IMR-90 (cell line): ENCODE results near the gene KIF6. TPM values are rescaled to one million over a fixed set of nuclear protein-coding genes. Genes with fewer than 3 reads are reported as not detected.

Experiments used
- ATAC-seq: fragments of 200-7000 bp; cut with Tn5 transposase; 2 replicates; pipeline ENCODE4 v1.9.1; 2020; ENCODE audit warnings: low read depth, mild to moderate bottlenecking, moderate library complexity
- BruUV-seq: library from RNA; stranded (reverse); fragments of 400-500 nt; replicated peaks from 2 replicates; lab custom pipeline; 2021; lab: Mats Ljungman, UMichigan
- CTCF ChIA-PET: fragments of 300-600 bp; formaldehyde crosslinking; extraction: SDS; loops from one replicate; lab custom pipeline; 2021; ENCODE audit warnings: antibody characterized with exemption; lab: Yijun Ruan, JAX
- POLR2A ChIA-PET: fragments of 300-600 bp; sonication (Branson Sonifier 250); formaldehyde crosslinking; loops from one replicate; lab custom pipeline; 2022; ENCODE audit warnings: antibody characterized with exemption; ENCODE audit not compliant: unreplicated experiment; lab: Charles Lee
- DNase-seq: peaks from one replicate; pipeline ENCODE4 v3.0.0; 2013
- H2AFZ ChIP-seq: replicated peaks from 2 replicates; pipeline ENCODE3; 2013; ENCODE audit warnings: low read length, mild to moderate bottlenecking; ENCODE audit not compliant: poor library complexity
- H2AK5ac ChIP-seq: 2 replicates; pipeline ENCODE4 v1.6.1; 2013; ENCODE audit warnings: low read depth, low read length, inconsistent platforms
- H2AK9ac ChIP-seq: replicated peaks from 2 replicates; pipeline ENCODE3; 2013; ENCODE audit warnings: mild to moderate bottlenecking, low read depth, low read length, moderate library complexity; ENCODE audit not compliant: poor library complexity
- H2BK120ac ChIP-seq: 2 replicates; pipeline ENCODE4 v1.6.1; 2013; ENCODE audit warnings: low read depth, low read length, inconsistent platforms
- H2BK15ac ChIP-seq: 3 replicates; pipeline ENCODE4 v1.6.1; 2013; ENCODE audit warnings: low read depth, low read length, inconsistent platforms
- H2BK20ac ChIP-seq: 2 replicates; pipeline ENCODE4 v1.6.1; 2013; ENCODE audit warnings: low read depth, mild to moderate bottlenecking, inconsistent platforms, low read length, moderate library complexity
- H2BK5ac ChIP-seq: 2 replicates; pipeline ENCODE4 v1.6.1; 2013; ENCODE audit warnings: mild to moderate bottlenecking, low read depth, low read length, inconsistent platforms; ENCODE audit not compliant: poor library complexity, severe bottlenecking
- H3K14ac ChIP-seq: replicated peaks from 2 replicates; pipeline ENCODE4 v1.6.1; 2013; ENCODE audit warnings: low read depth, low read length, inconsistent platforms
- H3K18ac ChIP-seq: 2 replicates; pipeline ENCODE4 v1.6.1; 2013; ENCODE audit warnings: low read depth, low read length, control low read depth
- H3K23ac ChIP-seq: 2 replicates; pipeline ENCODE4 v1.6.1; 2013; ENCODE audit warnings: low read depth, low read length, inconsistent platforms
- H3K27ac ChIP-seq: 2 replicates; pipeline ENCODE4 v1.5.1; 2013; ENCODE audit warnings: mild to moderate bottlenecking, control low read depth, low read length; ENCODE audit not compliant: insufficient read depth
- H3K27me3 ChIP-seq: 2 replicates; pipeline ENCODE4 v1.6.1; 2013; ENCODE audit warnings: low read length; ENCODE audit not compliant: control insufficient read depth, insufficient read depth
- H3K36me3 ChIP-seq: 2 replicates; pipeline ENCODE4 v1.6.1; 2013; ENCODE audit warnings: low read length, mixed read lengths; ENCODE audit not compliant: control insufficient read depth, insufficient read depth
- H3K4ac ChIP-seq: 2 replicates; pipeline ENCODE4 v1.6.1; 2013; ENCODE audit warnings: low read depth, low read length, inconsistent platforms
- H3K4me1 ChIP-seq: 2 replicates; pipeline ENCODE4 v1.6.1; 2013; ENCODE audit warnings: low read length, mixed read lengths; ENCODE audit not compliant: control insufficient read depth, insufficient read depth
- H3K4me2 ChIP-seq: 2 replicates; pipeline ENCODE4 v1.6.1; 2013; ENCODE audit warnings: low read depth, mild to moderate bottlenecking, control low read depth, low read length, moderate library complexity
- H3K4me3 ChIP-seq: 2 replicates; pipeline ENCODE4 v1.5.1; 2013; ENCODE audit warnings: low read depth, mild to moderate bottlenecking, control low read depth, low read length, moderate library complexity; ENCODE audit not compliant: insufficient read depth
- H3K56ac ChIP-seq: 2 replicates; pipeline ENCODE4 v1.6.1; 2013; ENCODE audit warnings: low read length, inconsistent platforms; ENCODE audit not compliant: insufficient read depth; ENCODE audit errors: extremely low read depth
- H3K79me1 ChIP-seq, 2 experiments: 2 replicates each; pipeline ENCODE4 v1.6.1; 2013; ENCODE audit warnings: low read length in 2 of 2, inconsistent platforms in 1 of 2, low read depth in 1 of 2
- H3K9ac ChIP-seq: 2 replicates; pipeline ENCODE4 v1.6.1; 2013; ENCODE audit warnings: low read depth, low read length, control low read depth
- H3K9me1 ChIP-seq: 2 replicates; pipeline ENCODE4 v1.6.1; 2013; ENCODE audit warnings: low read length, inconsistent platforms; ENCODE audit not compliant: insufficient read depth
- H3K9me3 ChIP-seq: 2 replicates; pipeline ENCODE4 v1.6.1; 2013; ENCODE audit warnings: low read length; ENCODE audit not compliant: control insufficient read depth, insufficient read depth
- H4K20me1 ChIP-seq: 2 replicates; pipeline ENCODE4 v1.6.1; 2013; ENCODE audit warnings: low read length, inconsistent platforms; ENCODE audit not compliant: insufficient read depth
- H4K5ac ChIP-seq: 2 replicates; pipeline ENCODE4 v1.6.1; 2013; ENCODE audit warnings: mild to moderate bottlenecking, low read depth, low read length, control low read depth
- H4K8ac ChIP-seq, 2 experiments: 2 replicates each; pipeline ENCODE4 v1.6.1; 2013; ENCODE audit warnings: low read depth in 2 of 2, low read length in 2 of 2, control low read depth in 1 of 2, inconsistent platforms in 1 of 2
- H4K91ac ChIP-seq: 2 replicates; pipeline ENCODE4 v1.6.1; 2013; ENCODE audit warnings: low read depth, low read length, inconsistent platforms; ENCODE audit not compliant: insufficient read depth
- BHLHE40 ChIP-seq: fragments of 150-350 bp; IDR thresholded peaks from 2 replicates; pipeline ENCODE4 v1.6.1; 2016; ENCODE audit warnings: mild to moderate bottlenecking, low read depth, low read length
- CEBPB ChIP-seq: IDR thresholded peaks from 2 replicates; pipeline ENCODE4 v1.6.1; 2012; ENCODE audit warnings: low read depth, low read length, improper control_type of control experiment
- CHD1 ChIP-seq: IDR thresholded peaks from 2 replicates; pipeline ENCODE4 v1.6.1; 2012; ENCODE audit warnings: low read depth, low read length, improper control_type of control experiment
- FOS ChIP-seq: fragments of 150-350 bp; IDR thresholded peaks from 2 replicates; pipeline ENCODE4 v1.6.1; 2016; ENCODE audit warnings: low read depth, low read length
- MAFK ChIP-seq: IDR thresholded peaks from 2 replicates; pipeline ENCODE4 v1.6.1; 2012; ENCODE audit warnings: low read depth, low read length, improper control_type of control experiment
- MAZ ChIP-seq: IDR thresholded peaks from 2 replicates; pipeline ENCODE4 v1.6.1; 2012; ENCODE audit warnings: low read depth, mild to moderate bottlenecking, low read length, improper control_type of control experiment, moderate library complexity, borderline replicate concordance
- MXI1 ChIP-seq: IDR thresholded peaks from 2 replicates; pipeline ENCODE4 v1.6.1; 2012; ENCODE audit warnings: low read depth, mild to moderate bottlenecking, low read length, moderate library complexity, borderline replicate concordance
- NFE2L2 ChIP-seq: fragments of 150-350 bp; IDR thresholded peaks from 2 replicates; pipeline ENCODE4 v1.6.1; 2016; ENCODE audit warnings: low read depth, mild to moderate bottlenecking, low read length
- POLR2A ChIP-seq: IDR thresholded peaks from 2 replicates; pipeline ENCODE4 v1.6.1; 2012; ENCODE audit warnings: mild to moderate bottlenecking, low read depth, low read length
- RAD21 ChIP-seq: IDR thresholded peaks from 2 replicates; pipeline ENCODE4 v1.6.1; 2012; ENCODE audit warnings: low read length, improper control_type of control experiment
- RFX5 ChIP-seq: IDR thresholded peaks from 2 replicates; pipeline ENCODE4 v1.8.0; 2012; ENCODE audit warnings: low read depth, mild to moderate bottlenecking, low read length, moderate library complexity
- SMC3 ChIP-seq: fragments of 150-350 bp; IDR thresholded peaks from 2 replicates; pipeline ENCODE4 v1.6.1; 2016; ENCODE audit warnings: low read depth, mild to moderate bottlenecking, antibody characterized with exemption, low read length, moderate library complexity
- WGBS, 2 experiments: methylation state at CpG; one replicate each; pipeline versions ENCODE4 v1.1.5 to v1.1.7; 2013; ENCODE audit warnings: missing lambda C conversion rate in 2 of 2; ENCODE audit not compliant: insufficient read length in 1 of 2; ENCODE audit errors: extremely low coverage in 2 of 2; 5-methylcytosine and 5-hydroxymethylcytosine counted together
- dilution Hi-C: fragments of 300-500 bp; cut with HindIII; formaldehyde crosslinking; loops from one replicate; pipeline ENCODE4 v1.14.3; 2018; ENCODE audit warnings: low sequenced_read_pairs; ENCODE audit not compliant: unreplicated experiment
- in situ Hi-C: fragments of 300-500 bp; cut with MboI; formaldehyde crosslinking; loops from 3 replicates; pipeline ENCODE4 v1.14.3; 2019; ENCODE audit warnings: low sequenced_read_pairs, inconsistent platforms, mixed read lengths
- intact Hi-C: fragments of 100-400 bp; cut with micrococcal nuclease; formaldehyde crosslinking; loops from 2 replicates; pipeline ENCODE4 v1.10.0; 2022
- polyA plus RNA-seq, 3 experiments: library from polyadenylated mRNA; depleted of rRNA; stranded (reverse); fragments of >200 nt; gene quantifications; 2 replicates each; pipeline ENCODE4 v1.2.3, GENCODE V29; 2012; ENCODE audit warnings: low replicate concordance in 1 of 3
- total RNA-seq: library from RNA; depleted of rRNA; stranded (reverse); fragments of >200 nt; gene quantifications from 2 replicates; pipeline ENCODE4 v1.2.3, GENCODE V29; 2012
- TF ChIP-seq, protein P1 (sequence below): conservative IDR thresholded peaks from 2 replicates; pipeline ENCODE4 v1.5.1; 2012; ENCODE audit warnings: mild to moderate bottlenecking, low read depth, low read length, improper control_type of control experiment
- TF ChIP-seq, protein P2 (sequence below): fragments of 150-350 bp; IDR thresholded peaks from 2 replicates; pipeline ENCODE4 v1.6.1; 2017; ENCODE audit warnings: mild to moderate bottlenecking, antibody characterized with exemption, low read length, low read depth
- TF ChIP-seq, protein P3 (sequence below): fragments of 150-350 bp; IDR thresholded peaks from 2 replicates; pipeline ENCODE4 v1.6.1; 2016; ENCODE audit warnings: low read depth, mild to moderate bottlenecking, low read length, moderate library complexity, borderline replicate concordance

The KIF6 gene
- total and polyA plus RNA-seq, 2 of the 4 experiments (the other 2 are of a cell fraction), result under 0.01 to 0.10 TPM

DNA sequence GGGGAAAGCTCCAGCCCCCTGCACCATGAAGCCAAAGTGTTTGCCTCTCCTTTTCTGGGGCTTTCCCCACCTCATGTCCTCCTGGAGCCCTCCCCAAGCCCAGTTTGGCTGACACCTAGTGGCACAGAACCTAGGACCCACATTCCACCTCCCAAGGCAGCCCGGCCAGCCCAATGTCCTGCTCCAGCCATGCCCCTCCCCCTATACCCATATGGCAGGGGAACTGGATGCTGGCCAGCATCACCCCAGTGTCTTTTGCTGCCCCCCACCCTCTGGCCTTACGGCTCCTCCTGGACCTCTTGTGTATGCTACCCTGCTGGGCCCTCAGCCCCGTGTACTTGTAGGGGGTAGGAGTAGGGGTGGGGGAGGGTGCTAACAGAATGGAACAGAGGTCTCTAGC is 170.1 kb downstream of the KIF6 start:
- H3K9me3 ChIP-seq, result no peaks in the 10 kb centered on the region
- H3K56ac ChIP-seq, result no peak overlapping the region
- H2BK15ac ChIP-seq, result no peak overlapping the region
- no peak overlapping the region for H2AK9ac ChIP-seq
- dilution Hi-C loops, result no loop called here
- H3K4me3 ChIP-seq, result no peak overlapping the region
- H2AFZ ChIP-seq, result no peak overlapping the region
- in situ Hi-C loops, result no loop called here
- no peaks in the 10 kb centered on the region for H3K27me3 ChIP-seq
- DNase-seq, result no peak
- H3K4me2 ChIP-seq, result no peak overlapping the region
- no peak for ATAC-seq
- H2AK5ac ChIP-seq, result no peak overlapping the region
- H3K9ac ChIP-seq, result no peak overlapping the region
- no peak overlapping the region for H4K5ac ChIP-seq
- ChIA-PET POLR2A (no interaction called here), CTCF (no interaction called here)
- H2BK5ac ChIP-seq, result no peak overlapping the region
- no peak for TF ChIP-seq NFE2L2
- no peak for TF ChIP-seq MXI1
- TF ChIP-seq RFX5, result no peak
- TF ChIP-seq MAZ, result no peak
- no peak for TF ChIP-seq CHD1
- no peak for TF ChIP-seq MAFK
- TF ChIP-seq, protein P1, sequence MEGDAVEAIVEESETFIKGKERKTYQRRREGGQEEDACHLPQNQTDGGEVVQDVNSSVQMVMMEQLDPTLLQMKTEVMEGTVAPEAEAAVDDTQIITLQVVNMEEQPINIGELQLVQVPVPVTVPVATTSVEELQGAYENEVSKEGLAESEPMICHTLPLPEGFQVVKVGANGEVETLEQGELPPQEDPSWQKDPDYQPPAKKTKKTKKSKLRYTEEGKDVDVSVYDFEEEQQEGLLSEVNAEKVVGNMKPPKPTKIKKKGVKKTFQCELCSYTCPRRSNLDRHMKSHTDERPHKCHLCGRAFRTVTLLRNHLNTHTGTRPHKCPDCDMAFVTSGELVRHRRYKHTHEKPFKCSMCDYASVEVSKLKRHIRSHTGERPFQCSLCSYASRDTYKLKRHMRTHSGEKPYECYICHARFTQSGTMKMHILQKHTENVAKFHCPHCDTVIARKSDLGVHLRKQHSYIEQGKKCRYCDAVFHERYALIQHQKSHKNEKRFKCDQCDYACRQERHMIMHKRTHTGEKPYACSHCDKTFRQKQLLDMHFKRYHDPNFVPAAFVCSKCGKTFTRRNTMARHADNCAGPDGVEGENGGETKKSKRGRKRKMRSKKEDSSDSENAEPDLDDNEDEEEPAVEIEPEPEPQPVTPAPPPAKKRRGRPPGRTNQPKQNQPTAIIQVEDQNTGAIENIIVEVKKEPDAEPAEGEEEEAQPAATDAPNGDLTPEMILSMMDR, result no peak
- TF ChIP-seq BHLHE40, result no peak
- no peak for TF ChIP-seq POLR2A
- TF ChIP-seq FOS, result no peak
- no peak for TF ChIP-seq CEBPB
- TF ChIP-seq, protein P2, sequence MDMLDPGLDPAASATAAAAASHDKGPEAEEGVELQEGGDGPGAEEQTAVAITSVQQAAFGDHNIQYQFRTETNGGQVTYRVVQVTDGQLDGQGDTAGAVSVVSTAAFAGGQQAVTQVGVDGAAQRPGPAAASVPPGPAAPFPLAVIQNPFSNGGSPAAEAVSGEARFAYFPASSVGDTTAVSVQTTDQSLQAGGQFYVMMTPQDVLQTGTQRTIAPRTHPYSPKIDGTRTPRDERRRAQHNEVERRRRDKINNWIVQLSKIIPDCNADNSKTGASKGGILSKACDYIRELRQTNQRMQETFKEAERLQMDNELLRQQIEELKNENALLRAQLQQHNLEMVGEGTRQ, result no peak
- TF ChIP-seq SMC3, result no peak
- TF ChIP-seq RAD21, result no peak
- TF ChIP-seq, protein P3, sequence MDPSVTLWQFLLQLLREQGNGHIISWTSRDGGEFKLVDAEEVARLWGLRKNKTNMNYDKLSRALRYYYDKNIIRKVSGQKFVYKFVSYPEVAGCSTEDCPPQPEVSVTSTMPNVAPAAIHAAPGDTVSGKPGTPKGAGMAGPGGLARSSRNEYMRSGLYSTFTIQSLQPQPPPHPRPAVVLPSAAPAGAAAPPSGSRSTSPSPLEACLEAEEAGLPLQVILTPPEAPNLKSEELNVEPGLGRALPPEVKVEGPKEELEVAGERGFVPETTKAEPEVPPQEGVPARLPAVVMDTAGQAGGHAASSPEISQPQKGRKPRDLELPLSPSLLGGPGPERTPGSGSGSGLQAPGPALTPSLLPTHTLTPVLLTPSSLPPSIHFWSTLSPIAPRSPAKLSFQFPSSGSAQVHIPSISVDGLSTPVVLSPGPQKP, result no peak
- H3K9me1 ChIP-seq, result no peaks in the 10 kb centered on the region
- no peak overlapping the region for H3K4ac ChIP-seq
- H4K8ac ChIP-seq, result no peak overlapping the region
- no peak overlapping the region for H3K18ac ChIP-seq
- WGBS, 2 experiments, result 100% methylated on average over 1 of the region's 3 CpGs; no CpG with 5 or more reads in 1 of the 2 experiments
- no peak overlapping the region for H3K23ac ChIP-seq
- H3K4me1 ChIP-seq, result no peaks in the 10 kb centered on the region
- no peaks in the 10 kb centered on the region for H4K20me1 ChIP-seq
- intact Hi-C loops, result no loop called here
- BruUV-seq, result no TSS peak
- no peak overlapping the region for H2BK120ac ChIP-seq
- no peaks in the 10 kb centered on the region for H3K79me1 ChIP-seq
- no peaks in the 10 kb centered on the region for H3K36me3 ChIP-seq
- no peak overlapping the region for H4K91ac ChIP-seq
- H3K27ac ChIP-seq, result no peak overlapping the region
- no peak overlapping the region for H2BK20ac ChIP-seq
- H3K14ac ChIP-seq, result no peak overlapping the region
